Frontal cortex (tissue), 4 donors: ENCODE measurements around the gene ST3GAL3. TPM values are rescaled to one million over a fixed set of nuclear protein-coding genes. Genes with fewer than 3 reads are reported as not detected.

Source experiments
- DNase-seq, 2 donors: peaks; one replicate each; pipeline ENCODE4 v3.0.0; 2012; ENCODE audit warnings: low spot score in 2 of 2
- FAIRE-seq: peaks from 2 replicates; lab custom pipeline; 2012; peaks lifted over from hg19 to GRCh38; lab: Jason Lieb, UNC
- total RNA-seq: library from RNA; depleted of rRNA; stranded (reverse); fragments of >200 nt; gene quantifications from one replicate; pipeline ENCODE4 v1.2.3, GENCODE V29; 2014
- donor health status: control.
- donor health status: control.
- donor health status: control.

The ST3GAL3 gene
- total RNA-seq, 1 donor from 2014 or later: 34.2 TPM

- no peak for FAIRE-seq
- no peak for DNase-seq
Observed at GRCh38 chr1:43870306-43870705, 163.0 kb downstream of the ST3GAL3 start.

- FAIRE-seq (no peak), DNase-seq (no peak)
Observed at GRCh38 chr1:43871181-43871910, 164.0 kb downstream of the ST3GAL3 start.

- FAIRE-seq: no peak
Observed at GRCh38 chr1:43872280-43872679, 164.9 kb downstream of the ST3GAL3 start.

GRCh38 chr1:43873851-43874250, 166.5 kb downstream of the ST3GAL3 start:
- no peak for FAIRE-seq

More at GRCh38 chr1:43872280-43872679, 164.9 kb downstream of the ST3GAL3 start:
- no peak for DNase-seq

GRCh38 chr1:43874716-43875115, 167.4 kb downstream of the ST3GAL3 start:
- DNase-seq (no peak), FAIRE-seq (no peak)

More at GRCh38 chr1:43873851-43874250, 166.5 kb downstream of the ST3GAL3 start:
- DNase-seq: no peak

GRCh38 chr1:43875331-43875730, 168.0 kb downstream of the ST3GAL3 start:
- no peak for FAIRE-seq

GRCh38 chr1:43877101-43877500, 169.8 kb downstream of the ST3GAL3 start:
- FAIRE-seq (no peak), DNase-seq (no peak)

More at GRCh38 chr1:43875331-43875730, 168.0 kb downstream of the ST3GAL3 start:
- no peak for DNase-seq

- no peak for DNase-seq
- no peak for FAIRE-seq
Observed at GRCh38 chr1:43878440-43878839, 171.1 kb downstream of the ST3GAL3 start.

- DNase-seq (no peak), FAIRE-seq (no peak)
Observed at GRCh38 chr1:43878854-43879253, 171.5 kb downstream of the ST3GAL3 start.

GRCh38 chr1:43879414-43879813, 172.1 kb downstream of the ST3GAL3 start:
- no peak for FAIRE-seq
- DNase-seq: no peak

- DNase-seq (no peak), FAIRE-seq (no peak)
Observed at GRCh38 chr1:43879996-43880395, 172.7 kb downstream of the ST3GAL3 start.

GRCh38 chr1:43880604-43881003, 173.3 kb downstream of the ST3GAL3 start:
- FAIRE-seq (no peak), DNase-seq (no peak)

- DNase-seq (no peak), FAIRE-seq (no peak)
Observed at GRCh38 chr1:43881415-43881814, 174.1 kb downstream of the ST3GAL3 start.

GRCh38 chr1:43882763-43883162, 175.4 kb downstream of the ST3GAL3 start:
- DNase-seq: no peak
- no peak for FAIRE-seq

GRCh38 chr1:43883321-43883720, 176.0 kb downstream of the ST3GAL3 start:
- FAIRE-seq: no peak
- DNase-seq: no peak

- FAIRE-seq (no peak), DNase-seq (no peak)
Observed at GRCh38 chr1:43885279-43885801, 178.0 kb downstream of the ST3GAL3 start.

- FAIRE-seq (no peak), DNase-seq (no peak)
Observed at GRCh38 chr1:43887748-43888147, 180.4 kb downstream of the ST3GAL3 start.

GRCh38 chr1:43890815-43891214, 183.5 kb downstream of the ST3GAL3 start:
- DNase-seq (no peak), FAIRE-seq (no peak)

- DNase-seq: no peak
- FAIRE-seq: no peak
Observed at GRCh38 chr1:43893006-43893405, 185.7 kb downstream of the ST3GAL3 start.

- no peak for FAIRE-seq
- no peak for DNase-seq
Observed at GRCh38 chr1:43898981-43899380, 191.6 kb downstream of the ST3GAL3 start.

- DNase-seq (no peak), FAIRE-seq (no peak)
Observed at GRCh38 chr1:43900386-43900785, 193.1 kb downstream of the ST3GAL3 start.
